A549 (cell line): ENCODE data around the gene CAND2. TPM values are rescaled to one million over a fixed set of nuclear protein-coding genes. Genes with fewer than 3 reads are reported as not detected.
"Not testable (repeated sequence)": the region's sequence is repeated elsewhere in the genome, so short reads cannot be mapped to it uniquely, and the experiment has no call there.

Experiments
- ATAC-seq, 2 experiments: fragments of 200-7000 bp in 1 of 2; fragments of >200 bp in 1 of 2; cut with Nextera tagmentation in 1 of 2; cut with Tn5 transposase in 1 of 2; 3 replicates each; pipeline versions ENCODE4 v1.8.0 to v1.9.1; 2018 to 2020; ENCODE audit warnings: mild to moderate bottlenecking in 1 of 2, moderate library complexity in 1 of 2
- CTCF ChIA-PET: fragments of 300-600 bp; sonication (Branson Sonifier 250); formaldehyde crosslinking; extraction: SDS; loops from one replicate; lab custom pipeline; 2021; ENCODE audit warnings: antibody characterized with exemption, inconsistent platforms; lab: Yijun Ruan, JAX
- POLR2A ChIA-PET: fragments of 350-600 bp; formaldehyde crosslinking; extraction: SDS; loops from one replicate; lab custom pipeline; 2021; ENCODE audit warnings: antibody characterized with exemption, inconsistent platforms; lab: Yijun Ruan, JAX
- DNase-seq, 2 experiments: peaks; one replicate each; pipeline versions ENCODE4 v3.0.0 to v3.0.0-alpha.2; 2011 to 2016; ENCODE audit warnings: low read depth in 1 of 2, low spot score in 1 of 2
- FAIRE-seq: peaks from 2 replicates; lab custom pipeline; 2011; peaks lifted over from hg19 to GRCh38; lab: Jason Lieb, UNC
- H3K27ac ChIP-seq, 2 experiments: fragments of >200 bp; sonication (Bioruptor Twin); formaldehyde crosslinking; 3 replicates each; pipeline ENCODE4 v1.5.1; 2016 to 2017
- H3K4me1 ChIP-seq: fragments of >200 bp; sonication (Bioruptor Twin); formaldehyde crosslinking; 3 replicates; pipeline ENCODE4 v1.6.1; 2016
- H3K4me2 ChIP-seq: fragments of >200 bp; sonication (Bioruptor Twin); formaldehyde crosslinking; 3 replicates; pipeline ENCODE4 v1.6.1; 2016
- H3K4me3 ChIP-seq: fragments of >200 bp; sonication (Bioruptor Twin); formaldehyde crosslinking; 3 replicates; pipeline ENCODE4 v1.5.1; 2016
- H3K9me3 ChIP-seq: fragments of >200 bp; sonication (Bioruptor Twin); formaldehyde crosslinking; 3 replicates; pipeline ENCODE4 v1.6.1; 2016
- FOSB ChIP-seq: fragments of 250-450 bp; sonication (Bioruptor Pico); IDR thresholded peaks from 2 replicates; pipeline ENCODE4 v1.5.0; 2020; ENCODE audit warnings: mild to moderate bottlenecking, moderate library complexity
- FOXS1 ChIP-seq: fragments of 250-450 bp; sonication (Bioruptor Pico); IDR thresholded peaks from 2 replicates; pipeline ENCODE4 v1.5.0; 2020; ENCODE audit warnings: mild to moderate bottlenecking, moderate library complexity
- HEYL ChIP-seq: fragments of 250-450 bp; sonication (Bioruptor Pico); IDR thresholded peaks from 2 replicates; pipeline ENCODE4 v1.8.0; 2021; ENCODE audit warnings: mild to moderate bottlenecking, moderate library complexity
- HOXB13 ChIP-seq: fragments of 250-450 bp; sonication (Bioruptor Pico); IDR thresholded peaks from 2 replicates; pipeline ENCODE4 v1.5.0; 2020; ENCODE audit warnings: low read depth, mild to moderate bottlenecking, moderate library complexity
- JUNB ChIP-seq: fragments of >200 bp; sonication (Bioruptor Twin); formaldehyde crosslinking; IDR thresholded peaks from 2 replicates; pipeline ENCODE4 v1.6.1; 2016
- KDM5A ChIP-seq: fragments of 200-600 bp; sonication (generic); IDR thresholded peaks from 2 replicates; pipeline ENCODE4 v1.6.1; 2016; ENCODE audit warnings: antibody characterized with exemption, mild to moderate bottlenecking
- MAFK ChIP-seq: fragments of 450-650 bp; IDR thresholded peaks from 2 replicates; pipeline ENCODE4 v1.6.1; 2014; ENCODE audit not compliant: partially characterized antibody
- NR3C1 ChIP-seq: fragments of >200 bp; sonication (Bioruptor Twin); formaldehyde crosslinking; IDR thresholded peaks from 3 replicates; pipeline ENCODE4 v1.6.1; 2017
- RAD21 ChIP-seq, 2 experiments: fragments of >200 bp in 1 of 2; sonication (Bioruptor Twin) in 1 of 2; formaldehyde crosslinking in 1 of 2; IDR thresholded peaks in 1 of 2; conservative IDR thresholded peaks in 1 of 2; 2 replicates in 1 of 2; 3 replicates in 1 of 2; pipeline ENCODE4 v1.6.1; 2012 to 2018; ENCODE audit warnings: inconsistent platforms in 1 of 2
- SMC3 ChIP-seq: fragments of >200 bp; sonication (Bioruptor Twin); formaldehyde crosslinking; IDR thresholded peaks from 3 replicates; pipeline ENCODE4 v1.6.1; 2018; ENCODE audit warnings: inconsistent platforms
- TFCP2L1 ChIP-seq: fragments of 250-450 bp; sonication (Bioruptor Pico); IDR thresholded peaks from 2 replicates; pipeline ENCODE4 v1.5.0; 2021; ENCODE audit warnings: mild to moderate bottlenecking
- TP53 ChIP-seq: fragments of 250-450 bp; sonication (Bioruptor Pico); IDR thresholded peaks from 2 replicates; pipeline ENCODE4 v1.5.0; 2021; ENCODE audit warnings: mild to moderate bottlenecking, moderate library complexity
- ZC3H11A ChIP-seq: fragments of 450-650 bp; IDR thresholded peaks from 2 replicates; pipeline ENCODE4 v1.6.1; 2014; ENCODE audit warnings: antibody characterized with exemption, mild to moderate bottlenecking
- WGBS: methylation state at CpG from one replicate; pipeline ENCODE4 v1.1.6; 2017; ENCODE audit errors: missing lambda C conversion rate; 5-methylcytosine and 5-hydroxymethylcytosine counted together
- polyA plus RNA-seq, 4 experiments: library from polyadenylated mRNA; depleted of rRNA in 3 of 4; stranded (reverse); fragments of >200 nt; fragmentation: RNase III in 1 of 4; extraction: RNeasy Plus Mini Kit Qiagen cat#74134 plus additional on column Dnase treatment in 1 of 4; gene quantifications; 2 replicates in 3 of 4; 3 replicates in 1 of 4; pipeline ENCODE4 v1.2.3, GENCODE V29; 2011 to 2017
- TF ChIP-seq, protein P1 (sequence below): fragments of >200 bp; sonication (Bioruptor Twin); formaldehyde crosslinking; IDR thresholded peaks from 3 replicates; pipeline ENCODE4 v1.5.1; 2016
- TF ChIP-seq, protein P2 (sequence below): fragments of >200 bp; sonication (Bioruptor Twin); formaldehyde crosslinking; IDR thresholded peaks from 3 replicates; pipeline ENCODE4 v1.6.1; 2016

CAND2 gene
- polyA plus RNA-seq, 2 of the 4 experiments (the other 2 are of a cell fraction) = 0.72 to 0.84 TPM

DNA sequence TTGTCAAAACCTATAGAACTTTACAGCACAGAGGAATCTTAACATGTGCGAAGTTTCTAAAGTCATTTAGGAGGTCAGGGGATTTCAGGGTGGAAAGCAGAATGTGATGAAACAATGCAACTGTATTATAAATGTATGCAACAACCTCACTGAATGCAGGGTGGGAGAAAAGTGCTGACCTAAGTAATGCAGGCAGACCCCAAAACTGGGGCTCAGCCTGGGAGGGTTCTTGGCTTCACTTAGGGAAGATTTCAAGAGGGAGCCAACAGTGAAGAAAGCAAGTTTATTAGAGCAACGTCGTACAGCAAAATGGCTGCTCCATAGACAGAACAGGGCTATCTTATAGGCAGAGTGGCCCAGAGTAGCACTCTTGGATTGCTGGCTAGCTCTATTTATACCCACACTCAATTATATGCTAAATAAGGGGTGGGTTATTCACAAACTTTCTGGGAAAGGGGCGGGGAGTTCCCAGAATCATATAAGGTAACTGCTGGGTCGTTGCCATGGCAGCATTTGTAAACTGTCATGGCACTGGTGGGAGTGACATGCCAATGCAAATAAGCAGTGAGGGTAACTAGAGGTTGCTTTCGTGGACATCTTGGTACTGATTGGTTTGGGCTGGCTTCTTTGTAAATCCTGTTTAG, 14.2 kb upstream of the CAND2 start:
- FAIRE-seq (no peak), ATAC-seq (peak; percentile 30 to 55; a peak in 2 of 6 replicates), DNase-seq (peak in 1 of 2 experiments; percentile 65)
- H3K27ac ChIP-seq = no peak overlapping the region
- H3K4me3 ChIP-seq = no peak overlapping the region
- peak; percentile 16 for TF ChIP-seq MAFK
- TF ChIP-seq JUNB = no peak
- no peaks in the 10 kb centered on the region for H3K9me3 ChIP-seq
- ChIA-PET POLR2A (no interaction called here), CTCF (interaction anchor here (1.5 kb wide), 1 partner anchor 45 kb away, joined by 3 read pairs; no protein-coding TSS in a partner anchor)
- 23% methylated on average over 6 of the region's 6 CpGs for WGBS
- no peak overlapping the region for H3K4me2 ChIP-seq
- no peaks in the 10 kb centered on the region for H3K4me1 ChIP-seq

DNA sequence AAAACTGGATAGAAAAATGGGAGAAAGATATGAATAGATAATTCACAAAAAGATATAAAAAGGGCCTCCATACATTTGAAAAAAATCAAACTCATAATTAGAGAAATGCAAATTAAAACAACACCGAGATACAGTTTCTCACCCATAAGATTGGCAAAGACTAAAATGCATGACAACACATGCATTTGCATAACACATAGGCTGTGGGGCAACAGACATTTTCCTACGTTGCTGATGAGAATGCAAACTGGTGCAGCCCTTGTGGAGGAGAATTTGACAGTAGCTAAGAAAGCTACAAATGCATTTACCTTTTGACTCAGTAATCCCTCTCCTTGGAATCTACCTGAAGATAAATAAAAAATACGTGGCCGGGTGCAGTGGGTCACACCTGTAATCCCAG, 11.4 kb upstream of the CAND2 start:
- FAIRE-seq (no peak), DNase-seq (no peak), ATAC-seq (no peak)
- Histone ChIP-seq H3K9me3 (no peaks in the 10 kb centered on the region), H3K4me3 (no peak overlapping the region), H3K27ac (no peak overlapping the region), H3K4me2 (no peak overlapping the region), H3K4me1 (no peaks in the 10 kb centered on the region)
- POLR2A ChIA-PET = no interaction called here
- 53% methylated on average over 4 of the region's 4 CpGs for WGBS
- CTCF ChIA-PET = no interaction called here
- TF ChIP-seq FOSB (CRISPR knock-in tag) (no peak), HEYL (no peak), FOXS1 (CRISPR knock-in tag) (no peak), ZC3H11A (no peak), NR3C1 (no peak), KDM5A (no peak), SMC3 (no peak), HOXB13 (CRISPR knock-in tag) (no peak), TFCP2L1 (no peak), TP53 (CRISPR knock-in tag) (no peak)
- TF ChIP-seq, protein P1, sequence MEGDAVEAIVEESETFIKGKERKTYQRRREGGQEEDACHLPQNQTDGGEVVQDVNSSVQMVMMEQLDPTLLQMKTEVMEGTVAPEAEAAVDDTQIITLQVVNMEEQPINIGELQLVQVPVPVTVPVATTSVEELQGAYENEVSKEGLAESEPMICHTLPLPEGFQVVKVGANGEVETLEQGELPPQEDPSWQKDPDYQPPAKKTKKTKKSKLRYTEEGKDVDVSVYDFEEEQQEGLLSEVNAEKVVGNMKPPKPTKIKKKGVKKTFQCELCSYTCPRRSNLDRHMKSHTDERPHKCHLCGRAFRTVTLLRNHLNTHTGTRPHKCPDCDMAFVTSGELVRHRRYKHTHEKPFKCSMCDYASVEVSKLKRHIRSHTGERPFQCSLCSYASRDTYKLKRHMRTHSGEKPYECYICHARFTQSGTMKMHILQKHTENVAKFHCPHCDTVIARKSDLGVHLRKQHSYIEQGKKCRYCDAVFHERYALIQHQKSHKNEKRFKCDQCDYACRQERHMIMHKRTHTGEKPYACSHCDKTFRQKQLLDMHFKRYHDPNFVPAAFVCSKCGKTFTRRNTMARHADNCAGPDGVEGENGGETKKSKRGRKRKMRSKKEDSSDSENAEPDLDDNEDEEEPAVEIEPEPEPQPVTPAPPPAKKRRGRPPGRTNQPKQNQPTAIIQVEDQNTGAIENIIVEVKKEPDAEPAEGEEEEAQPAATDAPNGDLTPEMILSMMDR = no peak
- TF ChIP-seq, protein P2, sequence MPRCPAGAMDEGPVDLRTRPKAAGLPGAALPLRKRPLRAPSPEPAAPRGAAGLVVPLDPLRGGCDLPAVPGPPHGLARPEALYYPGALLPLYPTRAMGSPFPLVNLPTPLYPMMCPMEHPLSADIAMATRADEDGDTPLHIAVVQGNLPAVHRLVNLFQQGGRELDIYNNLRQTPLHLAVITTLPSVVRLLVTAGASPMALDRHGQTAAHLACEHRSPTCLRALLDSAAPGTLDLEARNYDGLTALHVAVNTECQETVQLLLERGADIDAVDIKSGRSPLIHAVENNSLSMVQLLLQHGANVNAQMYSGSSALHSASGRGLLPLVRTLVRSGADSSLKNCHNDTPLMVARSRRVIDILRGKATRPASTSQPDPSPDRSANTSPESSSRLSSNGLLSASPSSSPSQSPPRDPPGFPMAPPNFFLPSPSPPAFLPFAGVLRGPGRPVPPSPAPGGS = no peak

DNA sequence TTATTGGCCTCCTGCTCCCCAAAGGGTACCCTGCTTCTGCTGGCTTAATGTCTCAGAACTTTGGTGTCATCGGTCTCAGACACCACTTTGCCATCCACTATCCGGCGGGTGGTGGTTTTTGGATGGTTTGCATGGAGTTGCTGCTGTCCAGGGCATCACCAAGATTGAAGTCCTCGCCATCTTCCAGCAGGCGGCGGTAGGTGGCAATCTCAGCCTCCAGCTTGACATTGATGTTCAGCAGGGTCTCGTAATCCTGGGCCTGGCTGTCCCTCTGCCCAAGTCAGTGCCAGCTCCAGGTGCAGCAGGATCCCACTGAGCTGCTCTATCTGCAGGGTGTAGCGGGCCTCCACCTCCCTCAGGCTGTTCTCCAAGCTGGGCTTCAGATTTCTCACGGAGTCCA, 9.1 kb upstream of the CAND2 start:
- POLR2A ChIA-PET, H3K4me2 ChIP-seq, FAIRE-seq, H3K27ac ChIP-seq, H3K4me3 ChIP-seq, H3K9me3 ChIP-seq, H3K4me1 ChIP-seq: not testable (repeated sequence)
- DNase-seq (peak in 1 of 2 experiments; percentile 54), ATAC-seq (peak; percentile 67 to 71; a peak in 5 of 6 replicates)
- CTCF ChIA-PET = interaction anchor here (0.7 to 3.7 kb wide), 23 partner anchors 9 to 110 kb away, joined by 3 to 36 read pairs (median 4); partner anchors contain the start of genes CAND2 and TMEM40
- TF ChIP-seq SMC3 = 0 out of 3 replicates have a peak, but pooled peaks have one; percentile 14
- TF ChIP-seq RAD21 (conservative IDR thresholded peaks at IDR 0.05 in 1 of 2, IDR thresholded peaks at IDR 0.05 in 1 of 2) = peak in 1 of 2 experiments; percentile 43; a peak in 3 of 5 replicates
- TF ChIP-seq, protein P1 = peak; percentile 21; the same call in 1 of the 3 replicates
- WGBS = 10% methylated on average over 9 of the region's 9 CpGs

DNA sequence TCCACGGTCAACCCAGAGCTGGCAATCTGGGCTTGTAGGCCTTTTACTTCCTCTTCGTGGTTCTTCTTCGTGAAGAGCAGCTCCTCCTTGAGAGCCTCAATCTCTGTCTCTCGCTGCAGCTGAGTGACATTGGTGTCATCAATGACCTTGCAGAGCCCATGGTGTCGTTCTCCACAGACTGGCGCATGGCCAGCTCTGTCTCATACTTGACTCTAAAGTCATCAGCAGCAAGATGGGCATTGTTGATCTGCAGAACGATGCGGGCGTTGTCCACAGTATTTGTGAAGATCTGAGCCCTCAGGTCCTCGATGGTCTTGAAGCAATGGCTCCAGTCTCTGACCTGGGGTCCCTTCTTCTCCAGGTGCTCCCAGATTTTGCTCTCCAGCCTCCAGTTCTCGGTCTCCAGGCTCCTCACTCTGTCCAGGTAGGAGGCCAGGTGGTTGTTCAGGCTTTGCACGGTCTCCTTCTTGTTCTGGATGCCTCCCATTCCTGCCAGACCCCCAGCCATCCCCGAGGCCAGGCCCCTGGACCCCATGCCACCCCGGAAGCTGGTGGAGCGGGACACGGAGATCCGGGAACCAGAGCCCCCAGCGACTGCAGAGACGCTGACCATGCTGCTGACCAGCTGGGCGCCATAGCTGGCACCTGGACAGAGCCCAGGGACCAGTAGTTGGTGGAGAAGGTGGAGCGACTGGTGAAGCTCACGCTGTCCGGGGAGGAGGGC, 8.4 kb upstream of the CAND2 start:
- 64% methylated on average over 18 of the region's 23 CpGs for WGBS
- H3K4me3 ChIP-seq, H3K4me1 ChIP-seq, H3K27ac ChIP-seq, H3K9me3 ChIP-seq, H3K4me2 ChIP-seq, ATAC-seq, DNase-seq, POLR2A ChIA-PET, FAIRE-seq: not testable (repeated sequence)
- CTCF ChIA-PET = interaction anchor here (0.7 to 3.7 kb wide), 21 partner anchors 8 to 653 kb away, joined by 3 to 36 read pairs (median 4); partner anchors contain the start of gene CAND2
